ENCODE data around the gene SLC22A13.
"Not testable (repeated sequence)": the region's sequence is repeated elsewhere in the genome, so short reads cannot be mapped to it uniquely, and the experiment has no call there.

The SLC22A13 gene

DNA sequence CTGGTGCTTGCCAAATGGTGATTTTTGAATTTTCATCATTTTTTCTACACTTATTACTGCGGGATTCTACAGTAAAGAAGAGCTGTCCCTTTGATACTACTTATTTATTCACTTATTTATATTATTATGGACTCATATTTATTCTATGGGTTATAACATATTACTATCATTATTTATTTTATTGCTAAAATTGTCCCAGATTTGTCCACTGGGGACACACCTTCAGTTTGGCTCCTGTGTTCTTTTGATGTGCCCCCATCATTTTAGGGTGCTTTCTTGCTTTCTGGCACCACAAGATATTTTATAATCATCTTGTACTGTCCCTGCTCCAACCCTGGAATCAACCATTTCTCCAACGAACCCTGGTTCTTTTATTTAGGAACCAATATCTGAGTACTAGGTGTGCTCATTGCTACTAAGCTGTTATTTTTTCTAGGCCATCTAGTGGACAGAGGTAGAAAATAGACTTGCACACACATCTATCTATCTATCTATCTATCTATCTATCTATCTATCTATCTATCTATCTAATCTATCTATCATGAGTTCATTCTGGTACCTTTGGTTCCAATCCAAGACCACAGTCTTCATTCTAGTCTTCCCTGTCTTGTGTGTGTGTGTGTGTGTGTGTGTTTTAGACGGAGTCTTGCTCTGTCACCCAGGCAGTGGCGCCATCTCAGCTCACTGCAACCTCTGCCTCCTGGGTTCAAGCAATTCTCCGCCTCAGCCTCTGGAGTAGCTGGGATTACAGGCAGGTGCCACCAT is 32.5 kb downstream of the SLC22A13 start:
- DNase-seq (ENCODE audit: low read depth, low spot score), result no peak

- no peak for DNase-seq (ENCODE audit: low read depth, low spot score)
Measured at GRCh38 chr3:38306941-38307340, 41.3 kb downstream of the SLC22A13 start.

- DNase-seq (ENCODE audit: low read depth, low spot score), result no peak
Measured at GRCh38 chr3:38307599-38307998, 42.0 kb downstream of the SLC22A13 start.

DNA sequence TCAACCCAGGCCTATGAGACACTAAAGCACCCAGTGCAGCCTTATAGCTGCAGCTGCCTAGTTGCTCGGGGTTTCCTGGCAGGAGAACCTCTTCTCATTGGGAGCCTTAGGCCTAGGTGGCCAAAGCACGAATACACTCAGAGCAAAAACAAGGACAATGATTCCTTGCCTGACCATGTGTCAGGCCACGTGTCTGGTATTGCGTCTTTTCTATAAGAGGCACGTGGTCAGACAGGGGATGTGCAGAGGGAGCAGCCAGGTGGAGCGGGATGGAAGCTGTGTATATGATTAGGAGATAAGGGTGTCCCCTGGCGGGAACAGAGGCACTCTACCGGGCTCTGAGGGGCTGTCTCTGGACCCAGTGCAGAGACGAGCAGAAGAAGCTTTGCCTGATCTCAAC is 42.8 kb downstream of the SLC22A13 start:
- DNase-seq (ENCODE audit: low read depth, low spot score), result no peak

- no peak for DNase-seq (ENCODE audit: low read depth, low spot score)
Measured at GRCh38 chr3:38311476-38311875, 45.9 kb downstream of the SLC22A13 start.

DNA sequence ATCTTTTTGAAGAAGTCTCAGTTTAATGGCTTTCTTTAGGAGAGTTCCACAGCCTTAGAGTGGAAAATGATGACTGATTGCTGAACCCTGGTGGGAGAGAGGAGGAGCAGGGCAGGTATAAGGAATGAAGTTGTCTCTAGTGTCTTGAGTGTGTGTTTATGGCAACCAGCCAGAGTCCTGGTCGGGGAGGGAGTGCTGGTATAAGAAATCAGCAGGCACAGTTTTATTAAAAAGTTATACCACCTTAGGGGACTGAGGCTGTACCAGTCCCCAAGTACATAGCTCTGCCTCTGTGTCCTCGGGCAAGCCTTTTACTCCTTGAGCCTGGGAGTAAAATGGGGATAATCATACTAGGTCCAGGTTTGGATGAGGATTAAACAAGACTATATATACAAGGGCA is 46.3 kb downstream of the SLC22A13 start:
- no peak for DNase-seq (ENCODE audit: low read depth, low spot score)

- no peak for DNase-seq (ENCODE audit: low read depth, low spot score)
Measured at GRCh38 chr3:38312356-38312755, 46.7 kb downstream of the SLC22A13 start.

- no peak for DNase-seq (ENCODE audit: low read depth, low spot score)
Measured at GRCh38 chr3:38313263-38313662, 47.7 kb downstream of the SLC22A13 start.

GRCh38 chr3:38313695-38314094 is 48.1 kb downstream of the SLC22A13 start:
- DNase-seq (ENCODE audit: low read depth, low spot score), result no peak

GRCh38 chr3:38314112-38314763 is 48.6 kb downstream of the SLC22A13 start:
- no peak for DNase-seq (ENCODE audit: low read depth, low spot score)

DNA sequence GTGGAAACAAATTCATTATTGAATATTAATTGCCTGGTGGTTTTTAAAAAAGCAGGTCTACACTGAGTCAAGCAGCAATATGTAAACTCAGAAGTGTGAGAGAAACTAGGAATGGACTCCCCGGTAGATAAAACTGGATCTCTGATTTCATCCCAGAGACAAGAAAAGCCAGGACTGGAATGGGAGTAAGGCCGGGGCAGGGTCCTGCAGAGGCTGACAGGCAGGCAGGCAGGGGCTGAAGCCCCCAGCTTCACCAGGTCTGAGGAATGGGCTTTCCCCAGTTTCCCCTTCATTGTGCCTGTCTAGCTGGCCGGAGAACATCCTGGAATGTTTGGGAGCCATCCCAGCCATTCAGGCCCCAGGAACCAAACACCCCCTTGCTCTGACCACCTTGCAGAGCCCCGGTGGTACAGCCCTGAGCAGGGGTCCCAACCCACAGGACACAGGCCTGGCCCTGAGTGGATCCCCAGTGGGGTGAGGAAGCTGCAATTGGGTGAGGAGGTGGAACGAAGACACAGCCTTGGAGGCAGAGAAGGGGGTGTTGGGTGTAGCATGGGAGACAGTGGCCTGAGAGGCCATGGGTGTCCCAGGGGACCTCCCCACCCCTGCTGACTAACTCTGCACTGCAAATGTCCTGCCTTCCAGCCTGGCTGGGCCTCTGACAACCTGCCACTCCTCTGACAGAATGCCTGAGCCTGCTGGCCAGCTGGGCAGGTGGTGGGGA is 49.3 kb downstream of the SLC22A13 start:
- DNase-seq (ENCODE audit: low read depth, low spot score), result no peak

GRCh38 chr3:38315488-38316230 is 50.0 kb downstream of the SLC22A13 start:
- no peak for DNase-seq (ENCODE audit: low read depth, low spot score)

- DNase-seq (ENCODE audit: low read depth, low spot score), result no peak
Measured at GRCh38 chr3:38316356-38317191, 51.0 kb downstream of the SLC22A13 start.

GRCh38 chr3:38317192-38317759 is 51.7 kb downstream of the SLC22A13 start:
- DNase-seq (ENCODE audit: low read depth, low spot score), result no peak

- no peak for DNase-seq (ENCODE audit: low read depth, low spot score)
Measured at GRCh38 chr3:38318766-38319671, 53.4 kb downstream of the SLC22A13 start.

DNA sequence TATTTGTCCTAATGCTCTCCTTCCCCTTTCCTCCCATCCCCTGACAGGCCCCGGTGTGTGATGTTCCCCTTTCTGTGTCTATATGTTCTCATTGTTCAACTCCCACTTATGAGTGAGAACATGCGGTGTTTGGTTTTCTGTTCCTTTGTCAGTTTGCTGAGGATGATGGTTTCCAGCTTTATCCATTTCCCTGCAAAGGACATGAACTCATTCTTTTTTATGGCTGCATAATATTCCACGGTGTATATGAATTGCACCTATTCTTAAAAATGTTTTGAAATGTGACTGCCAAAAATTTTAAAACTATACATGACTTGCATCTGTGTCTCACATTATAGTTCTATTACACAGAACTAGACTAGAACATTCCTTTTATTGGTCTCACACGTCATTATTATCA is 55.0 kb downstream of the SLC22A13 start:
- DNase-seq (ENCODE audit: low read depth, low spot score), result not testable (repeated sequence)

DNA sequence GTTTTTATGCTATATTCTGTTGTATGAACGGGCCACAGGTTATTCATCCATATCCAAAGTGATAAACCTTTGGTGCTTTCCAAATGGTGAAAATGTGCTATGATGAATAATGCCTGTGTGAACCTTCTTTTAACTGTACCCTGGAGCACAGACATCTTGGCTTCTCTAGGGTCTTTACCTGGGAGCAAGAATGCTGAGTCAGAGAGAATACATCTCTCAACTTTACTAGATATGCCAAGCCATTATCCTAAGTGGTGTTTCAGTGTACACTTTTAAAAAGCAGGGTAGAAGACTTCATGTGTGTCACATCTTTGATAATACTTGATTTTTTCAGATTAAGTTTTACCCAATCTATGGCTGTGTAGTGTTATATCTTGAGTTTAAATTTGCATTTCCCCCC is 57.4 kb downstream of the SLC22A13 start:
- no peak for DNase-seq (ENCODE audit: low read depth, low spot score)

DNA sequence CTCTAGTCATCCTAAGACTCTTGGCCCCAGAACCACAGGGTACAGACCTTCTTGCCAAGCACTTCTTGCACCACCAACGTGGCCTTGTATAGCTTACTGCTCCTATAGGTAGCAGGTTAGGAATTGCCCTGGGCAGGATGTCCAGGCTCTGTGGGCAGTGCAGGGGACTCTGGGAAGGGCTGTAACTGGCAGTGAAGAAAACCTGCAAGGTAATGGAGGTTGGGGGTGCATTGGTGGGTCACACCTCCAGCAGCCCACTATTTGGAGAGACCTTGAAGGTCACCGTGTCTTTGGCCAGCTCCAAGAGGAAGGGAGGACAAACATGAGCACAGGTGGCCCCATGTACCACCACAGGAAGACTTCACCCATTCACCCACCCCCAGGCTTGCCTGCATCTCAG is 59.6 kb downstream of the SLC22A13 start:
- DNase-seq (ENCODE audit: low read depth, low spot score), result no peak

GRCh38 chr3:38327335-38328009 is 61.9 kb downstream of the SLC22A13 start:
- no peak for DNase-seq (ENCODE audit: low read depth, low spot score)
